Measurements from ENCODE around the gene B4GALNT3.
"Not testable (repeated sequence)": the region's sequence is repeated elsewhere in the genome, so short reads cannot be mapped to it uniquely, and the experiment has no call there.

B4GALNT3 gene

GRCh38 chr12:561391-561705, 101.6 kb downstream of the B4GALNT3 start:
- DNase-seq: no peak

- DNase-seq: no peak
These were observed 102.3 kb downstream of the B4GALNT3 start for GRCh38 chr12:561908-562593.

- DNase-seq: no peak
These were observed 102.9 kb downstream of the B4GALNT3 start for GRCh38 chr12:562634-563033.

GRCh38 chr12:563250-563781, 103.6 kb downstream of the B4GALNT3 start:
- DNase-seq: peak; percentile 26

- no peak for DNase-seq
These were observed 104.1 kb downstream of the B4GALNT3 start for GRCh38 chr12:563787-564298.

- no peak for DNase-seq
These were observed 105.4 kb downstream of the B4GALNT3 start for GRCh38 chr12:565161-565560.

GRCh38 chr12:565589-566105, 105.9 kb downstream of the B4GALNT3 start:
- DNase-seq: no peak

GRCh38 chr12:568486-568885, 108.7 kb downstream of the B4GALNT3 start:
- no peak for DNase-seq

- no peak for DNase-seq
These were observed 109.4 kb downstream of the B4GALNT3 start for GRCh38 chr12:569091-569676.

- DNase-seq: peak; percentile 91
These were observed 110.2 kb downstream of the B4GALNT3 start for GRCh38 chr12:569803-570434.

GRCh38 chr12:570435-570920, 110.7 kb downstream of the B4GALNT3 start:
- no peak for DNase-seq

GRCh38 chr12:570921-571794, 111.4 kb downstream of the B4GALNT3 start:
- DNase-seq: no peak

- no peak for DNase-seq
These were observed 112.2 kb downstream of the B4GALNT3 start for GRCh38 chr12:571795-572531.

- no peak for DNase-seq
These were observed 112.8 kb downstream of the B4GALNT3 start for GRCh38 chr12:572532-572899.

GRCh38 chr12:573232-573631, 113.5 kb downstream of the B4GALNT3 start:
- no peak for DNase-seq

- no peak for DNase-seq
These were observed 114.9 kb downstream of the B4GALNT3 start for GRCh38 chr12:574475-575128.

GRCh38 chr12:575129-575502, 115.4 kb downstream of the B4GALNT3 start:
- DNase-seq: no peak

- peak; percentile 86 for DNase-seq
These were observed 116.3 kb downstream of the B4GALNT3 start for GRCh38 chr12:575948-576614.

- no peak for DNase-seq
These were observed 116.9 kb downstream of the B4GALNT3 start for GRCh38 chr12:576615-577110.

- DNase-seq: not testable (repeated sequence)
These were observed 118.4 kb downstream of the B4GALNT3 start for GRCh38 chr12:577994-578747.
